ENCODE data around the gene RDH5. TPM values are rescaled to one million over a fixed set of nuclear protein-coding genes. Genes with fewer than 3 reads are reported as not detected.
A peak's percentile ranks its signal among the peaks of the same experiment; 100 is the strongest.

RDH5 gene
- total RNA-seq, 4 donors from 2014 or later: 5.7 to 15.3 (median 9.5) TPM

GRCh38 chr12:55699471-55700055 lies 20.6 kb upstream of the RDH5 start:
- 87% methylated on average over 5 of the region's 5 CpGs for WGBS
- Histone ChIP-seq H3K36me3 (no peaks in the 10 kb centered on the region), H3K4me1 (no peaks in the 10 kb centered on the region), H3K4me3 (no peak overlapping the region), H3K27ac (no peak overlapping the region), H3K27me3 (no peaks in the 10 kb centered on the region), H3K9me3 (no peaks in the 10 kb centered on the region)
- TF ChIP-seq EP300 (IDR thresholded peaks at IDR 0.05): no peak
- no peak for TF ChIP-seq POLR2AphosphoS5 (IDR thresholded peaks at IDR 0.05)
- no peak for TF ChIP-seq POLR2A (IDR thresholded peaks at IDR 0.05)
- TF ChIP-seq, protein P1, sequence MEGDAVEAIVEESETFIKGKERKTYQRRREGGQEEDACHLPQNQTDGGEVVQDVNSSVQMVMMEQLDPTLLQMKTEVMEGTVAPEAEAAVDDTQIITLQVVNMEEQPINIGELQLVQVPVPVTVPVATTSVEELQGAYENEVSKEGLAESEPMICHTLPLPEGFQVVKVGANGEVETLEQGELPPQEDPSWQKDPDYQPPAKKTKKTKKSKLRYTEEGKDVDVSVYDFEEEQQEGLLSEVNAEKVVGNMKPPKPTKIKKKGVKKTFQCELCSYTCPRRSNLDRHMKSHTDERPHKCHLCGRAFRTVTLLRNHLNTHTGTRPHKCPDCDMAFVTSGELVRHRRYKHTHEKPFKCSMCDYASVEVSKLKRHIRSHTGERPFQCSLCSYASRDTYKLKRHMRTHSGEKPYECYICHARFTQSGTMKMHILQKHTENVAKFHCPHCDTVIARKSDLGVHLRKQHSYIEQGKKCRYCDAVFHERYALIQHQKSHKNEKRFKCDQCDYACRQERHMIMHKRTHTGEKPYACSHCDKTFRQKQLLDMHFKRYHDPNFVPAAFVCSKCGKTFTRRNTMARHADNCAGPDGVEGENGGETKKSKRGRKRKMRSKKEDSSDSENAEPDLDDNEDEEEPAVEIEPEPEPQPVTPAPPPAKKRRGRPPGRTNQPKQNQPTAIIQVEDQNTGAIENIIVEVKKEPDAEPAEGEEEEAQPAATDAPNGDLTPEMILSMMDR (IDR thresholded peaks at IDR 0.05): no peak
- DNase-seq (ENCODE audit: low spot score in 2 of 2): peak in 1 of 2 donors; percentile 36

- no peaks in the 10 kb centered on the region for H3K36me3 ChIP-seq
- no peak overlapping the region for H3K27ac ChIP-seq
- 68% methylated on average over 16 of the region's 21 CpGs for whole genome bisulfite sequencing
These were observed 19.8 kb upstream of the RDH5 start for GRCh38 chr12:55700255-55701018.

DNA sequence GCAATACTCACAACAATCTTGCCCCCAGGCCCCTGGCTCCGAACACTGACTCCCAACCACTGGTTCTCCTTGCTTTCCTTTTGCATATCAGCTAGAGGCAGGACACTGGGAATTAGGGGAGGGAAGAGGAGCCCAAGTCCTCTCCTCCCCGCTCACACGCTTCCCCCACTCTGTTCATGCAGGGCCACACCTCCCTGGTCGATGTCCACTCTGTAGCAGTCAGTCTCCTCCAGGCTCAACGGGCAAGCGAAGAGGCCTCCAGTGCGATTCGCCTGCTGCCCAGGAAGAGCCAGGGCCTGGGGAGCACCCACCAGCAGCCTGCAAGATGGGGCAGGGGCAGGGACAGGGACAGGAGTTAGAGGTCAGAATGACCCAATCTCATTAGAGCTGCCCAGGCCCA lies 17.3 kb upstream of the RDH5 start:
- H3K4me3 ChIP-seq: no peak overlapping the region
- H3K36me3 ChIP-seq: no peaks in the 10 kb centered on the region
- H3K4me1 ChIP-seq: peaks cover 11% of the 10 kb centered on the region
- DNase-seq (ENCODE audit: low spot score in 2 of 2): no peak
- no peak overlapping the region for H3K27ac ChIP-seq
- H3K27me3 ChIP-seq: peaks cover 12% of the 10 kb centered on the region
- 95% methylated on average over 8 of the region's 8 CpGs for WGBS
- no peaks in the 10 kb centered on the region for H3K9me3 ChIP-seq
- TF ChIP-seq POLR2A (IDR thresholded peaks at IDR 0.05) (no peak), EP300 (IDR thresholded peaks at IDR 0.05) (no peak), POLR2AphosphoS5 (IDR thresholded peaks at IDR 0.05) (no peak)
- TF ChIP-seq, protein P1 (IDR thresholded peaks at IDR 0.05): no peak

More at GRCh38 chr12:55700255-55701018, 19.8 kb upstream of the RDH5 start:
- Histone ChIP-seq H3K9me3 (no peaks in the 10 kb centered on the region), H3K27me3 (no peaks in the 10 kb centered on the region), H3K4me3 (no peak overlapping the region), H3K4me1 (no peaks in the 10 kb centered on the region)
- TF ChIP-seq POLR2A (IDR thresholded peaks at IDR 0.05) (no peak), EP300 (IDR thresholded peaks at IDR 0.05) (no peak), POLR2AphosphoS5 (IDR thresholded peaks at IDR 0.05) (no peak)
- TF ChIP-seq, protein P1 (IDR thresholded peaks at IDR 0.05): no peak
- peak in 1 of 2 donors; percentile 54 for DNase-seq (ENCODE audit: low spot score in 2 of 2)

DNA sequence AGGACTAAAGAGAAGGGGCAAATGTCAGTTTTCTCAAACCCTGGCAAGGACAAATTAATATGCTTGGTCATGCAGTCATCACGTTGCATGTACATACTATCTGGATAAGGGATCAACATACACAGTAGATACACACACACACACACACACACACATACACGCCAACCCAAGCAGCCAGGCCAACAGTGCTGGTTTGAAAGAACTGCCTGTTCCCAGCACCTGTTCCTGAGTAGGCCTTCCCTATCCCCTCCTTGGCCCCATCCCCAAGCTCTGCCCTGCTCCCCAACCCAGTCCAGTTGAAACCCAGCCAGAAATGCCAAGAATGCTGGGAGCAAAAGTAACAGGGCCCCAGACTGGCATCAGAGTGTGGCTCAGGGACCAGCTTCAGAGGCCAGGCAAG lies 16.9 kb upstream of the RDH5 start:
- WGBS: 43% methylated on average over 2 of the region's 2 CpGs
- H3K4me1 ChIP-seq: peaks cover 15% of the 10 kb centered on the region
- H3K27me3 ChIP-seq: peaks cover 12% of the 10 kb centered on the region
- no peak overlapping the region for H3K4me3 ChIP-seq
- no peaks in the 10 kb centered on the region for H3K36me3 ChIP-seq
- peak in 1 of 2 donors; percentile 50 for DNase-seq (ENCODE audit: low spot score in 2 of 2)
- peak overlapping the region; percentile 30 for H3K27ac ChIP-seq
- TF ChIP-seq EP300 (IDR thresholded peaks at IDR 0.05): no peak
- TF ChIP-seq POLR2AphosphoS5 (IDR thresholded peaks at IDR 0.05): no peak
- TF ChIP-seq POLR2A (IDR thresholded peaks at IDR 0.05): no peak
- no peaks in the 10 kb centered on the region for H3K9me3 ChIP-seq

DNA sequence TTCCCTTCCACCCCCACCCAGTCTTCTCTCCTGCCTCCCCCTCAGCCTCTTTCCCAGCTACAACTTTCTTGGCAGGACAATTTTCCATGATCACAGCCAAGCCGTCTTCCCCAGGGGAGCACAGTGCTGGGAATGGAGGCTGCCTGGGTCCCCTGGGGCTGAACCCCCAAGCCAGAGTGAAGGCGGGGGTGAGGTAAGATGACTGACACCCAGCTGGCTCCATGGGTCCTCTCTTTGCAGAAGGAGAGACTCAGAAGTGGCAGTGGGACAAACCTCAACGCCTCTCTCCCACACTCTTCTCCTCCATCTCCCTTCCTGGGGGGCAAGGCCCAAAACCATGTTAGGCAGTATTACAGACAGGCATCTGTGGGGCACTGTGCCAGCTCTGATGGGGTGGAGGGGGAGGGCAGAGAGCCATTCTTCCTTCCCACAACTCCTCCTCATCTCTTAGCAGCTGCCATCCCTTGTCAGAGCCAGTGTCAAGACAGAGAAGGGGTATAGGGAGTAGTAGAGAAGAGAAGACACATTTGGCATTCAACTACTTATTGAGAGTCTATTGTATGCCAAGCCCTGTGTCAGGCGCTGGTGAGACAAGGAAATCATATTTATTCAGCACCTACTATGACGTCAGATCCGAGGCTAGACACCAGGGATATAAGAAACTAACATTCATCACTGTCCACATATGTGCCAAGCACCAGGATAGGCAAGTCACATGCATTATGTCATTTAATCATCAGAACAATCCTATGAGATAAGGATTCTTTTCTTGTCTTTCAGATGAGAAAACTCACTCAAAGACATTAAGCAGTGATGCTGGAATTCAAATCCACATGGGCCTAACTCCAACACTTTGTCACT lies 16.1 kb upstream of the RDH5 start:
- peaks cover 22% of the 10 kb centered on the region for H3K4me1 ChIP-seq
- H3K4me3 ChIP-seq: peak overlapping the region; percentile 63
- no peaks in the 10 kb centered on the region for H3K9me3 ChIP-seq
- peaks cover 12% of the 10 kb centered on the region for H3K27me3 ChIP-seq
- TF ChIP-seq, protein P1 (IDR thresholded peaks at IDR 0.05): no peak
- TF ChIP-seq POLR2A (IDR thresholded peaks at IDR 0.05) (no peak), POLR2AphosphoS5 (IDR thresholded peaks at IDR 0.05) (no peak), EP300 (IDR thresholded peaks at IDR 0.05) (no peak)
- peak overlapping the region; percentile 30 for H3K27ac ChIP-seq
- 59% methylated on average over 6 of the region's 6 CpGs for WGBS
- H3K36me3 ChIP-seq: no peaks in the 10 kb centered on the region
- DNase-seq (ENCODE audit: low spot score in 2 of 2): no peak

Data from suprapubic skin (tissue), 4 donors.